ENCODE measurements around the gene NGDN.
"Not testable (repeated sequence)": the region's sequence is repeated elsewhere in the genome, so short reads cannot be mapped to it uniquely, and the experiment has no call there.

Gene NGDN

DNA sequence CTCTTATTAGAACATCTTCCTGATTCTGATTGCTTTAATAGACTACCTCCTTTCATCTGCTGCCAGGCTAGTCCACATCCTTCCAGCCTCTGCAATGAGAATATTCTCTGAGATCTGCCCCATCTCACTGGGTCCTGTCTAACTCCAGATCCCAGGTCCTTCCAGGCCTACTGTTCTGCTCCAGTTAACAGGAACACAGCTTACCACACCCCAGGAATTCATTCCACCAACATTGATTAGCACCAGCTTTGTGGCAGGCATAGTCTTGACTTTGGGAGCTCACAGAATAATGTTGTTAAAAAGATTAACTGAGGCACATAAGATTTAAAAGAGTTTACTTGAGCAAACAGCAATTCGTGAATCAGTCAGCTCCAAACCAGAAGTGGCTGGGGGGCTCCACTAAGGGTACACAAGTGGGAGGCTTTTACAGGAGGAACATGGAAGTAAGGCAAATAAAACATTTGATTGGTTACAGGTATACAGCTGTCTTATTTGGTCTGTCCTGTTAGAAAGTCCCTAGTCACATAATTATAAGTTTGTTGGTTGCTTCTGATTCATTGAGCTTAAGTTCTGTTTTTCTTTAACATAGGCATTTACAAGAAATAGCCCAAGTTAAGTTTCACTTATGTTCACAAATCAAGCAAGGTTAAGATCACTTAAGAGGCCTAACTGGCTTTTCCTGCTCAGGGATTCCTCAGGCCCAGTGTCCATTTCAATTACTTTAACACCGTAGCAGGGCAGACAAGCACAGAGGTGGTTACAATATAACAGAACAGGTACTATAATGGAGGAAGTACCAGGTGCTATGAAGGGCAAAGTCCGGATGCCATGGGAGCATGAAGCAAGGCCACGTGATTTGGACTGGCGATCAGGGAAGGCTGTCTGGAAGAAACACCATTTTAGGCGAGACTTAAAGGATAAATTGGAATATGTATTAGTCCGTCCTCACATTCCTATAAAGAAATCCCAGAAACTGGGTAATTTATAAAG, 21.8 kb upstream of the NGDN start:
- no peak for ATAC-seq
- Mint-ChIP-seq H3K36me3 (no peaks in the 10 kb centered on the region), H3K4me3 (no peak overlapping the region), H3K27ac (no peak overlapping the region), H3K4me1 (no peaks in the 10 kb centered on the region), H3K9me3 (no peaks in the 10 kb centered on the region), H3K27me3 (peaks cover 25% of the 10 kb centered on the region)

DNA sequence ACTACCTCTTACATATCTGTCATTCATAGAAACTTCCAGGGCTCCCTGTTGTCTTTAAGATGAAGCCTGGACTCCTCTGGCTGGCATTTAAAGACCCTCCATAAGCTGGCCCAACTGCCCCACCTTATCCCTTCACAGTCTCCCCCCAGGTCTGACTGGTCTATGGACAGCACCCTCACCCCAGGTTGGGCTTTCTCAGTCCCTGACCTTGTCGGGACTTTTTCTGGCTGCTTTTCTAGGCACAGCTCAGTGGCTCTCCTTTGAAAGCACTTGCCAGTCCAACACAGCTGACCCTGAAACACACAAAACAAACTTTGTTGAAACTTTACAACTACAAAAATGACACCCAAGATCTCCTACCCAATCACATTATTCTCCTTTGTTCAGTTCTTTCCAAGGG, 20.2 kb upstream of the NGDN start:
- Mint-ChIP-seq H3K27ac (no peak overlapping the region), H3K27me3 (peaks cover 28% of the 10 kb centered on the region), H3K4me1 (no peaks in the 10 kb centered on the region), H3K36me3 (no peaks in the 10 kb centered on the region), H3K9me3 (no peaks in the 10 kb centered on the region), H3K4me3 (no peak overlapping the region)
- no peak for ATAC-seq

DNA sequence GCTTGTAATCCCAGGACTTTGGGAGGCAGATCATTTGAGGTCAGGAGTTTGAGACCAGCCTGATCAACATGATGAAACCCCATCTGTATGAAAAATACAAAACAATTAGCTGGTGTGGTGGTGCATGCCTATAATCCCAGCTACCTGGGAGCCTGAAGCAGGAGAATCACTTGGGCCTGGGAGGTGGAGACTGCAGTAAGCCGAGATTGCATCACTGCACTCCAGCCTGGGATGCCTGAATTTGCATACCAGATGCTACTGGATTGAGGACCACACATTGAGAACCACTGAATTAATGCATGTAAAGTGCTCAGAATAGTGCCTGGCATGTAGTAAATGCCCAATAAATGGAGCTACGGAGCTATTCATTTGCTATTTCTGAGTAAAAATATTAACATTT, 19.1 kb upstream of the NGDN start:
- H3K27ac Mint-ChIP-seq, result no peak overlapping the region
- no peaks in the 10 kb centered on the region for H3K36me3 Mint-ChIP-seq
- H3K4me1 Mint-ChIP-seq, result no peaks in the 10 kb centered on the region
- no peak for ATAC-seq
- H3K4me3 Mint-ChIP-seq, result no peak overlapping the region
- H3K9me3 Mint-ChIP-seq, result no peaks in the 10 kb centered on the region
- peaks cover 39% of the 10 kb centered on the region for H3K27me3 Mint-ChIP-seq

DNA sequence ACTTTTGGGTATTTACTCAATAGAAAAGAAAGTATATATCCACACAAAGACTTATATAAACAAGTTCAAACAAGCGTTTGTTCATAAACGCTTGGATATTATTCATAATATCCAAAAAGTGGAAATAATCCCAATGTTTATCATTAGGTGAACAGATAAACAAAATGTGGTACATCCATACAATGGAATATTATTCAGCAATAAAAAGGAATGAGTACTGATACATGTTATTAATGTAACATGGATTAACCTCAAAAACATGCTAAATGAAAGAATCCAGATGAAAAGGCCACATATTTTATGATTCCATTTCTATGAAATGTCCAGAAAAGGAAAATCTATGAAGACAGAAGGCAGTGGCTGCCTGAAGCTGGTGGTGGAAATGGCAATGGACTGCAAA, 17.3 kb upstream of the NGDN start:
- no peak overlapping the region for H3K4me3 Mint-ChIP-seq
- no peak for ATAC-seq
- H3K4me1 Mint-ChIP-seq, result no peaks in the 10 kb centered on the region
- peaks cover 56% of the 10 kb centered on the region for H3K27me3 Mint-ChIP-seq
- H3K36me3 Mint-ChIP-seq, result no peaks in the 10 kb centered on the region
- no peaks in the 10 kb centered on the region for H3K9me3 Mint-ChIP-seq
- no peak overlapping the region for H3K27ac Mint-ChIP-seq

DNA sequence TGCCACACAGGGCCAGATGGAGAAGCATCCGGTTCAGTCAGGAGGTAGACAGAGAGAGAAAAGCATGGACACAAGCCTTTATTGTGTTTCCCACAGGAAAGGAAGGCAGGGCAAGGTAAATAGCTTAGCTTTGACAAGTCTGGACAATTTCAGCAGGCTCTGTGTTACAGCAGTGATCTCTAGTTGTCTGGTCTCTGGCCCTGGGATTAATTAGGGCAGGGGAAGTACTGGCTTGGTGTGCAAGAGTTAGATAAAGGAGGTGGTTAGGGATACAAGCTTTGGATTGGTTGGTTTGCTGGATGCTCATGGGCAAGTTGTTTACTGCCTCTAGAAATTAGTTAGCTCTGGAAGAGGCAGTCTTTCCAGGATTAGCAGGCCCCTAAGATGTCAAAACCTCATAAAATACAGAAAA, 15.1 kb upstream of the NGDN start:
- Mint-ChIP-seq H3K4me1 (no peaks in the 10 kb centered on the region), H3K36me3 (no peaks in the 10 kb centered on the region), H3K9me3 (no peaks in the 10 kb centered on the region), H3K27me3 (peaks cover 59% of the 10 kb centered on the region), H3K4me3 (no peak overlapping the region), H3K27ac (no peak overlapping the region)
- no peak for ATAC-seq

DNA sequence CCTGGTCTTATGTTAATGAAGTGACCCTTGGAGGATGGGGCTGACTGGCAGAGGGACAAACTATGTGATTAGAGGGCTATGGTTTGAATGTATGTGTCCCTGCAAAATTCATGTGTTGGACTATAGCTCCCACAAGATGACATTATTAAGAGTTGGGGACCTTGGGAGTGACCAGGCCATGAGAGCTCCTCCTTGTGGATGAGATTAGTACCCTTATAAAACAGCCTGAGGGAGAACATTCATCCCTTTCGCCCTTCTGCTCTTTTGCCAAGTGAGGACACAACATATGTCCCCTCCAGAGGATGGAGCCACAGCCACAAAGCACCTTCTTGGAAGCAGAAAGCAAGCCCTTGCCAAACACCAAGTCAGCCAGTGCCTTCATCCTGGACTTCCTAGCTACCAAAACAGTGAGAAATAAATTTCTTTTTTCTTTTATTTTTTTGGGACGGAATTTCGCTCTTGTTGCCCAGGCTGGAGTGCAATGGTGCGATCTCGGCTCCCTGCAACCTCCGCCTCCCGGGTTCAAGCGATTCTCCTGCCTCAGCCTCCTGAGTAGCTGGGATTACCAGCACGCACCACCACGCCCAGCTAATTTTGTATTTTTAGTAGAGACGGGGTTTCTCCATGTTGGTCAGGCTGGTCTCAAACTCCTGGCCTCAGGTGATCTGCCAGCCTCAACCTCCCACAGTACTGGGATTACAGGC, 12.5 kb upstream of the NGDN start:
- not testable (repeated sequence) for H3K27ac Mint-ChIP-seq, ATAC-seq, H3K9me3 Mint-ChIP-seq, H3K36me3 Mint-ChIP-seq, H3K4me3 Mint-ChIP-seq, H3K4me1 Mint-ChIP-seq
- peaks cover 45% of the 10 kb centered on the region for H3K27me3 Mint-ChIP-seq

DNA sequence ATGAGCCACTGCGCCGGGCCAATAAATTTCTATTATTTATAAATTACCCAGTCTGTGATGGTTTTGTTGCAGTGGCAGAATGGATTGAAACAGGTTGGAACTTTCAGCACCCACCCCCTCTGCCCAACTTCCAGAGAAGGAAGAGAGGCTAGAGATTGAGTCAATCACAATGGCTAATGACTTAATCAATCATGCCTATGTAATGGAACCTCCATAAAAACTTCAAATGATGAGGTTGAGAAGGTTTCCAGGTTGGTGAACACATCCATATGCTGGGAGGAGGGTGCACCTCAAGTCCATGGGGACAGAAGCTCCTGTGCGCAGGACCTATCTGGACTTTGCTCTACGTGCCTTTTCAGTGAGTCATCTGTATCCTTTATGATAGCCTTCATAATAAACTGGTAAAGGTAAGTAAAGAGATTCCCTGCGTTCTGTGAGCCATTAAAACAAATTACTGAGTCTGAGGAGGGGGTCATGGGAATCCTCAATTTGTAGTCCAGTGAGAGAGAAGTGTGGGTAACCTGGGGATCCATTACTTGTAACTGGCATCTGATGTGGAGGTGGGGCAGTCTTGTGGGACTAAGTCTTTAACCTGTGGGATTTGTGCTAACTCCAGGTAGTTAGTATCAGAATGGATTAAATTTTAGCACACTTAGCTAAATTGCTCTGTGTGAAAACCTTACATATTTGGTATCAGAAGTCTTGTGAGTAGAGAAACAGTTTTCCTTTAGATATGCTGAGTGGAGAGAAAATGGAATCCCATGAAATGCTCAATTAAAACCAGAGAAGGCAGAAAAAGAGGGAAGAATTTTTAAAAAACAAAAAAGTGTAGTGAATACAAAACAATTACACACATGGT, 11.7 kb upstream of the NGDN start:
- no peaks in the 10 kb centered on the region for H3K4me1 Mint-ChIP-seq
- H3K9me3 Mint-ChIP-seq, result no peaks in the 10 kb centered on the region
- H3K27me3 Mint-ChIP-seq, result peaks cover 45% of the 10 kb centered on the region
- H3K36me3 Mint-ChIP-seq, result no peaks in the 10 kb centered on the region
- no peak for ATAC-seq
- H3K27ac Mint-ChIP-seq, result no peak overlapping the region
- no peak overlapping the region for H3K4me3 Mint-ChIP-seq

DNA sequence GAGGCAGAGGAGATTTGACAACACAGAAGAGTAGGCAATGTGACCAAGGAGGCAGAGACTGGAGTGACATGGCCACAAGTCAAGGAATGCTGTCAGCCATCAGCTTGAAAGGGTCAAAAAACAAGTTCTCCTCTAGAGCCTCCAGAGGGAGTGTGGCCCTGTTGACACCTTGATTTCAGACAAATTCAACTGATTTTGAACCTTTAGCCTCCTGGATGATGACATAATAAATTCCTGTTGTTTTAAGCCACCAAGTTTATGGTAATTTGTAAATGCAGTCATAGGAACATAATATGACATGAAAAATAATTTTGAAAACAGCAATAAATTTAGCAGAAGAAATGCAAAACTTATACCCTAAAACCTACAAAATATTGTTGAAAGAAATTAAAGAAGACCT, 8.5 kb upstream of the NGDN start:
- ATAC-seq, result no peak
- H3K9me3 Mint-ChIP-seq, result no peaks in the 10 kb centered on the region
- H3K27ac Mint-ChIP-seq, result no peak overlapping the region

DNA sequence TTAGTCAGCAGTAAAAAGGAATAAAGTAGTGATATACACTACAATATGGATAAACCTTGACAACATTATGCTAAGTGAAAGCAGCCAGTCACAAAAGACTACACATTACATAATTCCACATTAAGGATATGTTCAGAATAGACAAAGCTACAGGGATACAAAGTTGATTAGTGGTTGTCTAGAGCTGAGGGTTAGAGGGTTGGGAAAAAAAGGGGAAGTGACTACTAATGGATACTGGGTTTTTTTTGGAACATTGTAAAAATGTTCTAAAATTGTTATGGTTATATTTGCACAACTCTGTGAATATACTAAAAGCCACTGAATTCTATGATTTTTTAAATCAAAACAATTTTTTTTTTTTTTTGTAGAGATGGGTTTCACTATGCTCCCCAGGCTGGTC, 4.8 kb upstream of the NGDN start:
- no peaks in the 10 kb centered on the region for H3K27me3 Mint-ChIP-seq
- H3K36me3 Mint-ChIP-seq, result no peaks in the 10 kb centered on the region
- H3K9me3 Mint-ChIP-seq, result no peaks in the 10 kb centered on the region

More for the DNA sequence above, 8.5 kb upstream of the NGDN start:
- H3K36me3 Mint-ChIP-seq, result no peaks in the 10 kb centered on the region
- H3K4me1 Mint-ChIP-seq, result no peaks in the 10 kb centered on the region
- H3K4me3 Mint-ChIP-seq, result no peak overlapping the region
- peaks cover 18% of the 10 kb centered on the region for H3K27me3 Mint-ChIP-seq

DNA sequence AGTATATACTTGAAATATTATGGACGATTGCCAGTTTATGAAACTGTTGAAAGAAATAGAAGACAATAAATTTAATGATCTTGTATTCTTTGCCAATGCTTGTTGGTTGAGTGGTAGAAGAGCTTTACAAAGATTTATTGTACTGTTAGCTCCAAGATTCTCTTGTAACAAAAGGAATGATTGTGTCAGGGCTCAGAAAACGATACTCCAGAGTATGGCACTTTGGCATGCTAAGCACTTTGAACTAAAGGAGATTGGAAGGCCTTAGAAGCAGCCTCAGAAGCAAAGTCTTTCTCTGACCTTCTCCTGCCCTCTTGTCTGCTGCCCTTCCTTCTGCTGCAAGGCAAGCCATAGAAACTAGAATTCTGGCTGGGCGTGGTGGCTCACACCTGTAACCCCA, 4.2 kb upstream of the NGDN start:
- ATAC-seq, result no peak
- H3K27me3 Mint-ChIP-seq, result no peaks in the 10 kb centered on the region
- no peaks in the 10 kb centered on the region for H3K4me1 Mint-ChIP-seq
- H3K9me3 Mint-ChIP-seq, result no peaks in the 10 kb centered on the region
- no peak overlapping the region for H3K27ac Mint-ChIP-seq
- H3K4me3 Mint-ChIP-seq, result no peak overlapping the region
- H3K36me3 Mint-ChIP-seq, result no peaks in the 10 kb centered on the region

More for the DNA sequence above, 4.8 kb upstream of the NGDN start:
- Mint-ChIP-seq H3K4me1 (no peaks in the 10 kb centered on the region), H3K4me3 (no peak overlapping the region), H3K27ac (no peak overlapping the region)
- no peak for ATAC-seq

DNA sequence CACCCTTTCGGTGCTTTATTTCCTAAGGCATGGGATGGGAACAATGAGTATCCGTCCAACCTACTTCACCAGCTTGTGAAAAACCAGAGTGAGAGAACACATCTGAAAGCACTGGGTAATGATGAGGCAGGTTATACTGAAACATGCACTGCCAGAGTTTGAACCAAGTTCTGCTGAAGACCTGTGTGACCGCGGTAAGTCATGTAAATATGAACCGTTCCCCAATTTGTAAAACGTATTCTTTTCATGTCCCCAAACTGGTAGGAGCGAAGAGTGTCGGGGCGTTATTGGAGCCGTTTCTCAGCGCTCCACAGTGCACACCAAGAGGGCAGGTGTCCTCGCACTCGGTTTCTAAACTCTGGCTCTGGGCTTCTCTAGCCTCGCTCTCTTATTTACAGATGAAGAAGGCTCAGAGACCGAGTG, 788 bp upstream of the NGDN start:
- H3K9me3 Mint-ChIP-seq, result no peaks in the 10 kb centered on the region
- H3K27ac Mint-ChIP-seq, result no peak overlapping the region
- no peak for ATAC-seq
- H3K4me3 Mint-ChIP-seq, result no peak overlapping the region
- H3K4me1 Mint-ChIP-seq, result peaks cover 7% of the 10 kb centered on the region
- H3K27me3 Mint-ChIP-seq, result no peaks in the 10 kb centered on the region
- peaks cover 8% of the 10 kb centered on the region for H3K36me3 Mint-ChIP-seq

DNA sequence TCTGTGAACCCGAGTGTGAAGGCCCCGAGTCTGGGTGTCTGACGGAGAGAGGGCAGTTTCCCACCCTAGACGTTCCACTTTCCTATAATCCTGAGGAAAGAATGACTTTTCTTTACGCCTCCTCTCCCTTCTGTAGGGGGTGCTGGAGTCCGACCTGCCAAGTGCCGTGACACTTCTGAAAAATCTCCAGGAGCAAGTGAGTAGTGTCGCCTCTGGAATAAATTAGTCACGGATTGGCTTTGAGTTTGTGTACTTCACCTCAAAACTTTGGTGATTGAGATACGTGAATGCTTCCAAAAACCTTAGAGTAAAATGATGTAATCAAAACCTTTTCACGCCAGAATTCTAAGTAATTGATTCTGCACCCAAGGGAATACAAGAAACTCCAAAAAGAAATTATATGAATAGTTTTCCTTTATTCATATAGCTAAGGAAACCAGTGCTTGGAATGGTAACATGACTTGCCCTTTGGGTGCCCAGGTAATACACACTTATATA, 452 bp downstream of the NGDN start:
- ATAC-seq, result peak; percentile 4
- Mint-ChIP-seq H3K4me3 (no peak overlapping the region), H3K27ac (no peak overlapping the region), H3K4me1 (peaks cover 7% of the 10 kb centered on the region), H3K9me3 (no peaks in the 10 kb centered on the region), H3K36me3 (peaks cover 16% of the 10 kb centered on the region), H3K27me3 (no peaks in the 10 kb centered on the region)

DNA sequence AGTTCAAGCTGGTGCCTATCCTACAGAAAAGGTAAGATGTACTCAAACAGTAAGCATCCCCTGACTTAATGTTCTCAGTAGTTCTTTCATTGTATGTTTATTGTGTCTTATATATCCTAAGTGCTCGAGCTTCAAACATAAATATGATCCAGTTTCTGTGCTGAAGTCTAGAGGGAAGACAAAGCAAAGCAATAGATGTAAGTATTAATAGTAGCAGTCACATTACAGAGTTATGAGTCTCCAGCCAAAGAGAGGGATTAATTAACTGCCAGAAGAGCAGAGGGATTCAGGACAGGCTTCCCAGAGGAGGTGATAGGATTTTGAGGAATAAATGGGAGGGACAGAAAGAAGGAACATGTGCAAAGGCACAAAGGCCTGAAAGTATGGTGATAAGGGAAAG, 1.4 kb downstream of the NGDN start:
- peaks cover 7% of the 10 kb centered on the region for H3K4me1 Mint-ChIP-seq
- no peaks in the 10 kb centered on the region for H3K27me3 Mint-ChIP-seq
- peak overlapping the region; percentile 43 for H3K4me3 Mint-ChIP-seq
- H3K27ac Mint-ChIP-seq, result no peak overlapping the region
- H3K9me3 Mint-ChIP-seq, result no peaks in the 10 kb centered on the region
- ATAC-seq, result no peak
- H3K36me3 Mint-ChIP-seq, result peaks cover 24% of the 10 kb centered on the region

DNA sequence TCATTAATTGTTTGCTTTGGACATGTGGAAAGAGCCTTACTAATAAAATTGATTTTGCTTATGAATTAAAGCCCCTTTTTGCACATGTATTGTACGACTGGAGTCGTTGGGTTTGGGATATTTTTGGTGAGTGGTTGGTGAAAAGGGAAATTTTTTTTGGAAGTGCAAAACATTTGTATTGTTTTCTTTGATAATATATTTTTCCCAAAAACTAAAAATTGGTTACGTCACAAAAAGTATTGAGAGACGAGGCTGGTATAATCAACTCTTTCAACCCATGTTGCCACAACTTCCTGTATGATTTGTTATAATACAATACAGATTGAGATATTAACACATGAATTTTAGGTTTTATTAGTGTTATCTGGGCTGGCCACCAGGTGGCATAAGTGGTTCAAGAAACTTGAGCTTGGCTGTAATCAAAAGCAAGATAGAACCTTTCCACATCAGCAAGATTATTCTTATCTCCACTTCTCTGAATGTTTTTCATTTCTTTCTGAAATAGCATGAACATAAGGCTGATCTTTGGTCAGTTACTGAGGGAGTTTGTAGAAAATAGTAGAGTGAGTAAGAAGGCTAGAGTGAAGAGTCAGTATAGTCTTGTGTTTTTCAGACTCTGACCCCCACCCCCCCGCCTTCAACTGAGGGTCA, 8.7 kb downstream of the NGDN start:
- peak; percentile 50 for ATAC-seq
- H3K4me1 Mint-ChIP-seq, result peaks cover 13% of the 10 kb centered on the region
- H3K27me3 Mint-ChIP-seq, result no peaks in the 10 kb centered on the region
- no peaks in the 10 kb centered on the region for H3K9me3 Mint-ChIP-seq
- no peak overlapping the region for H3K4me3 Mint-ChIP-seq
- H3K27ac Mint-ChIP-seq, result no peak overlapping the region
- H3K36me3 Mint-ChIP-seq, result peaks cover 62% of the 10 kb centered on the region
